Left cardiac atrium (tissue), 4 donors: ENCODE measurements around the gene PADI2. TPM values are rescaled to one million over a fixed set of nuclear protein-coding genes. Genes with fewer than 3 reads are reported as not detected.

Source experiments
- ATAC-seq, 2 donors: fragments of 200-7000 bp; cut with Tn5 transposase; one replicate each; pipeline ENCODE4 v1.9.1; 2020; ENCODE audit warnings: mild to moderate bottlenecking in 2 of 2, moderate library complexity in 2 of 2
- DNase-seq: peaks from one replicate; pipeline ENCODE4 v3.0.0-alpha.2; 2020
- intact Hi-C, 2 donors: fragments of 100-400 bp; cut with DNase I; formaldehyde crosslinking; loops; one replicate each; pipeline versions ENCODE4 v1.14.1 to v1.15.1; 2022 to 2023
- total RNA-seq, 2 donors: library from RNA; stranded (reverse); fragmentation: NEBNext Ultra II Directional; extraction: Animal tissue kit (Norgen Biotek cat#: 25700); gene quantifications; one replicate each; pipeline ENCODE4 v1.2.1, GENCODE V29; 2021
- donor health status: DM: no; HTN: yes; CAD: no.
- donor health status: DM: no; HTN: yes; CAD: no; lungs with severe emphysema.
- donor health status: DM: yes; HTN: yes; CAD: no.
- donor health status: Dilated cardiomyopathy.

The PADI2 gene
- total RNA-seq, 2 donors from 2014 or later: 0.50 to 1.2 TPM

DNA sequence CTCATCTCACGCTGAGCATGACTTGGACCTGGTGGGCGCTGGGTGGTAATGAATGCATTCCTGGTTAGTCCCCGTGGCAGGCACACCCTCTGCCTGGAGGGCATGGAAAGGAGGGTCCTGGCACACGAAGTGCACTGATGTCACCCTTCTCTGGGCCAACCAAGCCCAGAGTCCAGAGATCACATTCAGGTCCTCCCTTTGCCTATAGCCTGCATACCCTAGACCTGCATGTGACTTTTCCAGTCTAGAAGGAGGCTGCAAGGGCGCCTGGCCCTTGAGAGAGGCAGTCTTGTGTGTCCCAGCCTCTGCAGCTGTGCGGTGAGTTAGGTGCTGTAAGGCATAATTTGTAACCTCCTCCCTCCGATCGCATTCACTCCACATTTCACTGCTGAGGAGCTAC lies 22.1 kb downstream of the PADI2 start:
- DNase-seq (no peak), ATAC-seq (no peak)
- intact Hi-C loops: no loop called here

DNA sequence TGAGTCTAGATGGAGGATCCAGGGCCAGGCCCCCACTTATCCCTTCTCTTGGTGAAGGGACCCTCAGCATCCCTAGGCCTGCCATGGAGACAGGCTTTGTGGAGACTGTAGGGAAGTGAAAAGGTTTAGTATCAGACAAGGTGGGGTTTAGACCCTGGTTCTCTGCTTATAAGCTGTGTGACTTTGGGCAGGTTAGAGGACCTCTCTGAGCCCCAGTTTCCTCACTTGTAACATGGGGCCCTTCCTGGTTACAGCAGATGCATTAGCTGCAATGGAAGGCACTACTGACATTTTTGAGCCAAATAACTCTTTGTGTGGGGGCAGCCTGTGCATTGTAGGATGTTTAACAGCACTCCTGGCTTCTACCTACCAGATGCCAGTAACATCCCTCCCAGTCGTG lies 22.7 kb downstream of the PADI2 start:
- no peak for ATAC-seq
- intact Hi-C loops: no loop called here
- no peak for DNase-seq

DNA sequence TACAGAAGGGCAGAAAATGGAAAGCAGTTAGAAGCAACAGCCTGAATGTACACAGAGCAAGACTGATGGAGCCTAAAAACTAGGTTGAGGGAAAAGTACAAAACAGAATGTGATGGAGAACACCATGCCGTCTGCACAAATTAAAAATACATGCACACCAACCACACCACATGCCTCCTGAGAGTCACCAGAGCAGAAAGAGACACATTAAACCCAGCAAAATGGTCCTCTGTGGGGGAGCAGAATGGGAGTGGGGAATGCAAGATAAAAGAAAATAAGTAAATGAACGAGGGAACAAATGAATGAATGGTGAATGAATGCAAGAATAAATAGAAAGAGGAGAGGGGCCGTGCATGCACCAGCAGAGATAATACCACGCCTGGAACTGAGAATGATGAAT lies 24.1 kb downstream of the PADI2 start:
- no peak for ATAC-seq
- no peak for DNase-seq
- intact Hi-C loops: no loop called here

DNA sequence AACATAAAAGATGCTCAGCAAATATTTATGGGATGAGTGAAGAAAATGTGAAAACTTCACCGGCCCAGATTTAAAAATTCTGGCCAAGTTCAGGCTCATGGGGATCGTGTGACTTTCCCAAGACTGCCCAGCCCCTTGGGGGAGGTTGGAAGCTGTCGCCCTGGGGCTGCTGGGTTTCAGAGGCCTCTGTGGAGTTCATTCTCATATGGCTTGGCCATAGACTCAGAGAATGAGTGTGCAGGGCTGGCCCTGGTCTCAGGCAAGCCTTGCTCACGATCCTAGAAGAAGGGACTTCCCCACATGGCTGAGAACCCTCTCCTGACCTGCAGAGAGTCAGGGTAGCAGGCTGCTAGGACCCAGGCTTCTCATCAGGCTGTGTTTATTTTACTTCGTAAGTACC lies 24.6 kb downstream of the PADI2 start:
- DNase-seq: no peak
- ATAC-seq: no peak
- intact Hi-C loops: no loop called here

DNA sequence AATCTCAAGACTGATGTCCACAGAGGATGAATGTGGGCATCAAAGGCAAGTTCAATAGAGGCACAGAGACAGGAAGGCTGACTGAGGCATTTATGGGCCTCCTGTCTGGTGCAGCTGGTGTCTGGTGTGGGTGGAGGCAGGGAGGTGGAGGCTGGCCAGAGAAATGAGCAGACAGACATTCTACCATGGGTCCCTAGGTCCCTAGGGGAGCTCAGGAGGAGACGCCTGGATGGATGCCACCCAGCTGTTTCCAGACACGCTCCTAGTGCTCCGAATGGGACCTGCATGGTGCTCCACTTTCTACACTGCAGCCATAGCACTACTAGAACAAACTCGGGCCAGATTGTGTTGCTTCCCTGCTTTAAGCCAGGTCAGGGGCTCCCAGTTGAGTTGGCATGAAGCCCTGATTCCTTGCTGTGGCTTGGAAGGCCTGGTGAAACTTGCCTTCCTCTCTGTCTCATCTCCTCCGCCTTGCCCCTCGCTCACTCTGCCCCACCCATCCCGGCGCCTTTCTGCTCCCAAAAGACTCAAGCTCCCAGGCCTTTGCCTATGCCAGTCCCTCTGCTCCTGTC lies 25.3 kb downstream of the PADI2 start:
- no peak for DNase-seq
- intact Hi-C loops: no loop called here
- no peak for ATAC-seq

DNA sequence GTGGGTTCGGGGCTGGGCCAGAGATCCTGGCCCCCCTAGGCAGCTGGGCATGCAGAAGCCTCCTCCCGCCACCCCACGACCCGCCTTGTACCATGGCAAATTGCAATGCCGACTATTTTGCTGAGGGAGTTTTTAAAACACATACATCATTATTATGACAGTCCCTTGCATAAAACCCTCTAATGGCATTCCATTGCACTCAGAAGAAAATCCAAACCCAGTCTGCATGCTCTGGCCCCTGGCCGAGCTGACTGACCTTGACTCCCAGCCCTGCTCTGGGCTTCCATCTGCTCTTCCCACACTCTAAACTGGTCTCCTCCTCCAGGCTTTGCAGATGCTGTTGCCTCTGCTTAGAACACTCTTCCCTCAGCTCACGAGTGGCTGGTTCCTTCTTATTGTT lies 28.0 kb downstream of the PADI2 start:
- DNase-seq (no peak), ATAC-seq (no peak)
- intact Hi-C loops: no loop called here

DNA sequence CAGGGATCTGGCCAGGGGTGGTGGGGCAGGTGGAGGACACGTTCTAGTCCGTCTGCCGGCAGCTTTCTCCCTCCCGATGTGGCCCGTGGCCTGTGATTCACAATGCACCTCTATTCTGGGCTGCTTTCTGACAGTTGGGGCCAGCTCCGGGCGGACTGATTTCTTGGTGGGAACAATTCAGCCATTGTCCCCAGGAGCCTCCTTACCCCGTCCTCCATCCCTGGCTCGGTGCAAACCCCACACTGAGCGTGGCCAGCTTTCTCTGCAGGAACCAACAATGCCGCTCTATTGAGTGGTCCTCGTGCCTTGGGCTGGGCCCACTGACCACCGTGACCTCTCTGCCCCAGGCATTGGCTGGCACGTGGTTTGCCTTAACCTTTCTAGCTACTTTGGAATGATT lies 29.7 kb downstream of the PADI2 start:
- DNase-seq (no peak), ATAC-seq (no peak)
- intact Hi-C loops: no loop called here

DNA sequence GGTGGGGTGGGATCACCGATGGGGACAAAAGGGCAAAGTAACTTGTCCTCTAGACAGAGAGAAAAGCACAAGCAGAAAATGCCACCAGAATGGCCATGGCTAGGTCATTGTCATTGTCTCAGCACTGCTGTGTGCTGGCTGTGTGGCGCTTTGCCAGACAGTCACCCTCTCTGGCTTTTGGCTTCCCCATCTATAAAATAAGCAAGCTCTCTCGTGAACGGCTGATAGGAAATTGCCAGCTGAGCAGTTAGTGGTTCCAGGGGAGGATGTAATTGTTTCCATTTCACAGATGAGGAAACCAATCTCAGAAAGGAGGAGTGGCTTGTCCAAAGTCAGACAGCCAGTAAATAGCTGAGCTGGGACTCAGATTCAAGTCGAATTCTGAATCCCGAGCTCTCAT lies 32.5 kb downstream of the PADI2 start:
- ATAC-seq: no peak
- no peak for DNase-seq
- intact Hi-C loops: no loop called here

DNA sequence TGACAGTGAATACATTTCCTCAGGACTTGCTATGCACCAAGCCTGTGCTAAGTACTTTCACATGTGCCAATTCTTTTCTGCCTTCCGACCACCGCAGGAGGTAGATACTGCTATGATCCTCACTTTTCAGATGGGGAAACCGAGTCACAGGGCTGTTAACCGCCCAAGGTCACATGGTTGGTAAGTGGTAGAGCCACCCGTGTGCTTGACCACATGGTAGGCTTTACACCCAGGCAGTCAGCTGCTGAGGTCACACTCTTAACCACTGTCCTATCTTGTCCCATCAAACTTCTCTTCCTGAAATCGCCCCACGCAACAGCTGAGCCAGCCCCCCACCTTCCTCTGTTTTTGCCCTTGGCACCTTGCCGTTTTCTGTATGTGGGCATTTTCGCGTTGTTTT lies 34.5 kb downstream of the PADI2 start:
- DNase-seq (no peak), ATAC-seq (no peak)
- intact Hi-C loops: no loop called here

DNA sequence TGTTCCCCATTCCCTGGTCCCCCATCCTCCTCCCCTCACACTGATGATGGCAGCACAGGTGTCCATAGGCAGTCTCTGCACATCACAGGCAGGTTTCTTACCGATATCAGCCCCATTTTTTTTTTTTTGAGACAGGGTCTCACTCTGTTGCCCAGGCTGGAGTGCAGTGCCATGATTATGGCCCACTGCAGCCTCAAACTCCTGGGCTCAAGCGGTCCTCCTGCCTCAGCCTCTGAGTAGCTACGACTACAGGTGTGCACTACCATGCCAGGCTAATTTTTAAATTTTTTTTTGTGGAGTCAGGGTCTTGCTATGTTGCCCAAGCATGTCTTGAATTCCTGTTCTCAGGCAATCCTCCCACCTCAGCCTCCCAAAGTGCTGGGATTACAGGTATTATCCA lies 36.5 kb downstream of the PADI2 start:
- ATAC-seq: no peak
- no peak for DNase-seq
- intact Hi-C loops: no loop called here

DNA sequence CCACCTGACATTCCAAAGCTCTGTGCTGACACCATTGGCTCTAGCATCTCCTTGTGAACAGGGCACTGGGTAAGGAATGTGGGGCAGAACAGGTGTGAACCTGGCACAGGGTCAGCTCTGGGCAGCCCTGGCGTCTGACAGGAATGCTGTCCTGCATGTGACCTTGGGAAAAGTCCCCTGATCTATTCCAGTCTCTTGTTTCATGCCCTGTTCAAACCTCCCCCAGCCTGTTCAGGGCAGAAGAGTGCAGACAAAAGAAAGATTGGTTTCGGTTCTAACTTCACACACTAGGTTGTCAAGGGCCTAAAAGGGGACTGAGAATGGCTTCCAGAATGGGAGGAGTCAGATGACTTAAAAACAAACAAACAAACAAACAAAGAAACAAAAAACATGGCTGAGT lies 37.8 kb downstream of the PADI2 start:
- DNase-seq (no peak), ATAC-seq (no peak)
- intact Hi-C loops: no loop called here

DNA sequence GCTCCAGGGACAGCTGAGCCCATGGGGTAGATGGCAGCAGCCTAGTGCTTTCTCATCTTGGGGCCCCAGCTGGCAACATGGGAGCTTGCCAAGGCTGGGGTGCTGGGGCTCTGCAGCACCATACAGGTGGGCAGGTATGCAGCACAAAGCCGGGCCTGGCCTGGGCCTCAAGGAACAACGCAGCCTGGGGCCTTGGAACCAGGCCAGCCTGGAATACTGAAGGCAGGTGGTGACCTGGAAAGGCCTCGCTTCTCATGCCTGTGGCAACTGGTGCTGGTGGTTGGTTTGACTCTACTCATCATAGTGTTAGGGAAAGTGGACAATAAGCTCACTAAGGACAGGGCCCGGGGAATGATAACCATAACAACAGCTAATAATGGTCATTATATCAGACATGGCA lies 38.4 kb downstream of the PADI2 start:
- no peak for ATAC-seq
- intact Hi-C loops: no loop called here
- DNase-seq: no peak

DNA sequence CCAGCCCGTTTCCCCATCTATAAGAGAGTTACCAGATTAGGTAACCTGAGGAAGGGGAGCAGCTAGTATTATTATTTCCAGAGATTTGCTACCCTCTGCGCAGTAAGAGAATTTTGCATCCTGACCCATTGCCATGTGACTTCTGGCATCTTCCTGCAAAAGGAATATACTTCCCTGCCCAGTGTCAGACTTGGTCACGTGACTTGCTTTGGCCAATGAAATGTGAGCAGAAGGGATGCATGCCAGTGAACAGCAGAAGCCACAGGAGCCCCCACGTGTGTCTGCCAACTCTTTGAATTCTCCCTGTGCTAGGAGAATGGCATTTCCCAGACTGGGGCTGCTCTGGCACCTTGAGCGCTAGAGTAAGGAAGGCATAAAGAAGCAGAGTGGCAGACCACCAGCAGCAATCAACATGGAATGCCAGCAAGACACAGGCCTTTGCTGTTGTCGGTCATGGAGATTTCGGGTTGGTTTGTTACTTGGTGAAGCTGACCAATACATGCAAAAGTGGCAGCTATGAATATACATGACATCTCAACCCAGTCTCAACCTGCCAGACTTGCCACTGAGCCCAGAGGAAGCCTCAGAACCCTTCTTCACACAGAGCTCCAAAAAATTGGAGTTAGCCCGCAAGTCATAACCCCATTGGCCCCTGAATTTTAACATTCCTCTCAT lies 39.0 kb downstream of the PADI2 start:
- ATAC-seq (no peak), DNase-seq (no peak)
- intact Hi-C loops: no loop called here

DNA sequence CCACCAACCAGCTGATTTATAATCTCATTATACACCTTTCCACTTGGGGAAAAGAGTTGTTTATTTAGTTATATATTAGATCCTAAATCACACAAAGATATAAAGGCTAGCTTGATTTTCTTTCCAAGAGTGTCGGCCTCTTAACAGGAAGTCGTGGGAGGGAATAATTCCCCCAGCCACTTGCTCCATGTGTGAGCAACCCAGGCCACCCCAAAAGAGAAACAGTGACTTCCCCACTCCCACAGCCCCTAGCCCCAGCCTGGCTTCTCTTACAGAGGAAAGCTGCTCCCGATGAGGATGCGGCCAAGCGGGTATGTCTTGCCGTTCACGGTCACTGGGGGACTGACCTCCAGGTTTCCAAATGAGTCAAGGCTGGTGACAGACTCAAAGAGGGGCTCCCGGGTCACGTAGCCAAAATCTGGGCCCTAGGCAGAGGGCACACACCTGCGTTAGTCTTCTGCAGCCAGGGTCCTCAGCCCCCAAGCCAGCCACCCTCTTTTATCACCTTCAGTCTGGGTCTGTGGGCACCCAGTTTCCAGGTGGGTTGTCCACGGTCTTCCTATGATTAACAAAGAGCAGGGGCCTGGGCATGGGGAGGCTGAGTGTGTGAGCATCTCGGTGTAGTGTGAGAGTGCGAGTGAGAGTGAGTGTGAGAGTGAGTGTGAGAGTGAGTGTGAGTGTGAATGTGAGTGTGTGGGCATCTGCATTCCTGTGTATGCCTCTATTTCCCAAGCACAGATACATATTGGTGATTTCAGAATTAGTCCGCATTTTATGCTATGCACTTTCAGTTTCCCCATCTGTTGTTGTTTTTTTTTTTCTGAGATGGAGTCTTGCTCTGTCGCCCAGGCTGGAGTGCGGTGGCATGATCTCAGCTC lies 40.0 kb downstream of the PADI2 start:
- ATAC-seq (no peak), DNase-seq (no peak)
- intact Hi-C loops: no loop called here

DNA sequence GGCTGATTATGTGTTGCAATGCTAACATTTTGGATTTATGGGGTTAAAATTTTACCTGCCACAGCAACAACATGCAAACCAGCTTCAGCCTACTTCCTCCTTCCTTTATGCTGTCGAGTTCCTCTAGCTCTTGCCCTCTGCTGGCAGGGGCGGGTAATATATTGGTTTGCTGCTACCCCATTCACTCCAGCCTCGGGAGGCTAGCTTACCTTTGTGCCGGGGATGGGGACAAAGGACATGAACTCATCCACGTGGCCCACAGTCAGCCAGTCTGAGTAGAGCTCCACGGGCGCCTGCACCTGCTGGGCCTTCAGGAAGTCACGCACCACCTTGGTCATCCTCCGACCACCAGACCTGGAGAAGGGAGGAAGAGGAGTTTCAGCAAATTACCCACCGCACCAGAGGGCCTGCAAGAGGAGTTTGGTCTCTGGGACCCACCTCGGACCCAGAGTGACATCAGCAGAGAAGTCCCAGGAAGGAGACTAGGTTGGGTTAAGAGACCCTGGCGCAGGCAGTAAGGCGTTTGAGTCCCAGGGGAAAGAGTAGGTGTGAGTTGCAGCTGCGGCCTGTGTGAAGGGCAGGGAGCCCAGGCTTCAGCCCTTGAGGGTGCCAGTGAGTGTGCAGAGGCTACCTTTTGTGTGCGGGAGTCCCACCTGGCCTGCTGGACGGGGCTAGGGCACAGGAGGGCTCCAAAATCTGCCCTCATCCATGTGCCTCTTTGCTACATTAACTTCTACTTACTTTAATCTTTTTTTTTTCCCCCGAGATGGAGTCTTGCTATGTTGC lies 43.6 kb downstream of the PADI2 start:
- no peak for DNase-seq
- intact Hi-C loops: no loop called here
- ATAC-seq: no peak

DNA sequence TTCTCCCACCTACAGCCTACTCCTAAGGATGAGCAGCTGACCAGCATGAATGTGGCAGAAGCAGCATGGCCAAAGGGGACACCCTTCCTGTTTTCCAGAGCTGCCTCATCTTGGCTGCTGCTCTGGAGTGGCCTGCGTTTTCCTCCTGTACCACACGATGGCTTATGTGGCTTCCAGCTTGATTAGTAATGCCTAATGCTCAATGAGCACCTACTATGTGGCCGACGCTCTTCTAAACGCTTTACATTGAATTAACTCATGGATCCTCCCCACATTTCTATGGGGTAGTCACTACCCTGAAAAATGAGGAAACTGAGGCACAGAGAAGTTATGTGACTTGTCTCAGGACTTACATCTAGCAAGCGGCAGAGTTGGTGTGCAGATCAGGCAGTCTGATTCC lies 47.5 kb downstream of the PADI2 start:
- DNase-seq: no peak
- ATAC-seq: no peak
- intact Hi-C loops: no loop called here

DNA sequence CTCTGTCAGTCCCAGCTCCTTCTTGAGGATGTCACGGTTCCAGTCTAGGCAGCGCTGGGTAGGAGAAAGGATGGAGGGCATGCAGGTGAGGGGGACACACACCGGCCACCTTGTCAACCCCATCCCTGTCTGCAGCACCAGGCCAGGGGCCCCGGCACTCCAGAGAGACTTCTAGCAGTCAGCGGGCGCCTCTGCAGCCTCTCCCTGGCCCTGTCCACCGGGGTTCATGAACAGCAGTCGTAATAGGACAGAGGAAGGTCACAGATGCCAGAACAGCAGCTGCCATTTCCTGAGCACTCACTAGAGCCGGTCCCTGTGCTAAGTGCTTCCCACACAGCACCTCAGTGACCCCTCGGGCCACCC lies 49.1 kb downstream of the PADI2 start:
- ATAC-seq (no peak), DNase-seq (no peak)
- intact Hi-C loops: no loop called here

DNA sequence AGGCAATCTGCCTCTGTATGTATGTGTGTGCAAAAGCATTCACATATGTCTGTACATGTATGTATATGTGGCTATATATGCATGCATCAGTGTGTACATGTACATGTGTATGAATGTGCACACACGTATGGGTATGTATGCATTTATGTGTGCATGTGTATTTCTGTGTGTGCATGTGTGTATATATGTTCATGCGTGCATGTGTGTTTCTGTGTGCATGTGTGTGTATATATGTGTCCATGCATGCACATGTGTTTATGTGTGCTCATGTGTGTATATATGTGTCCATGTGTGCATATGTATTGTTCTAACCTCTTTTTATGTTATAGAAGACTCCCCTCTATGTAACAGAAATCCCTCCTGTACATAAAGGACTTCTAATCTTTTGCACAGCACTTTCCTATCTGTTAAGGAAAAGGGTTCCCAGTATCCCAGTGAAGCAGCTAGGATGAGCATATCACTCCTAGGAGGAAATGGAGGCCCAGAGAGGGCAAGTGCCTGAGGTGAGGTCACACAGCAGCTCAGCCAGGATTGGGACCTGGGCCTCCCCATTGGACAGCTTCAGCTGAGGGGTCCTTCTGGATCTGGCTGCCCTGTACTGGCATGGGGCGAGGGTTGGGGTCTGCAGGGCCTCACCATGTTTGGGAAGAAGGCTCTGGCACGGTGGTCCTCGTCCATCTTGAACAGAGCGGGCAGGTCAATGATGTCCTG lies 49.6 kb downstream of the PADI2 start:
- ATAC-seq: no peak
- intact Hi-C loops: loop anchor here in 1 of 2 donors (10.0 kb wide), 1 partner anchor 165 kb away; no protein-coding TSS in a partner anchor
- no peak for DNase-seq

DNA sequence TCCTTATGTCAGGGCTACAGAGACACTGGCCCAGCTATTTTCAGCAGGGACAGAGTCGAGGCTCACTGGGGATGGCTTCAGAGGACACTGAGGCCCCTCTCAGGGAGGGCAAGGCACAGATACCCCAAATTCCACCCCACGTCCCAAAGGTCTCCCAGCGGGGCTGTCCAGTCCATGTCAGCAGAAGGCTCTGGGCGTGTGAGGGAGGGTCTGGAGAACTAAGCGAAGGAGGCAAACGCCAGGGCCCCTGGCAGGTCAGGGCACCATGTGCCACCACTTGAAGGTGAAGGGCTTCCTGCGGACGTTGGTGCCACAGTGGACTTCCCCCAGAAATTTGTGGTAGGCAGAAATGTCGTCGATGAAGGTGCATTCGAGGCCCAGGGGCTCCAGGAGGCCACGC lies 50.5 kb downstream of the PADI2 start:
- no peak for DNase-seq
- intact Hi-C loops: loop anchor here in 1 of 2 donors (10.0 kb wide), 1 partner anchor 166 kb away; no protein-coding TSS in a partner anchor
- no peak for ATAC-seq
